ENCODE data around the gene PCIF1. TPM values are rescaled to one million over a fixed set of nuclear protein-coding genes. Genes with fewer than 3 reads are reported as not detected.

The PCIF1 gene
- total RNA-seq, 1 donor from 2014 or later = 43.1 TPM

GRCh38 chr20:45911486-45912343 lies 22.8 kb upstream of the PCIF1 start, which contains the start of gene PLTP:
TSS of gene PLTP (minus strand) at chr20:45912155. CDS start at chr20:45911452, 703 bp downstream.
- TF ChIP-seq CTCF (IDR thresholded peaks at IDR 0.05) = no peak
- peak within 1 kb of the TSS; percentile 58 for H3K4me3 ChIP-seq
- H3K36me3 ChIP-seq = no peaks in the 10 kb centered on the region
- peak; percentile 73 for DNase-seq
- H3K27ac ChIP-seq = peak within 1 kb of the TSS; percentile 80
- no peaks in the 10 kb centered on the region for H3K9me3 ChIP-seq
- peak; percentile 12 for ATAC-seq
- intact Hi-C loops (cut with DNase I) = no loop called here
- H3K4me1 ChIP-seq = peaks cover 25% of the 10 kb centered on the region
- no peaks in the 10 kb centered on the region for H3K27me3 ChIP-seq

- H3K27ac ChIP-seq = peak overlapping the region; percentile 80
- ATAC-seq (no peak), DNase-seq (no peak)
- intact Hi-C loops (cut with DNase I) = no loop called here
- H3K36me3 ChIP-seq = no peaks in the 10 kb centered on the region
- no peaks in the 10 kb centered on the region for H3K27me3 ChIP-seq
- H3K4me3 ChIP-seq = peak overlapping the region; percentile 58
- peaks cover 25% of the 10 kb centered on the region for H3K4me1 ChIP-seq
- no peak for TF ChIP-seq CTCF (IDR thresholded peaks at IDR 0.05)
- no peaks in the 10 kb centered on the region for H3K9me3 ChIP-seq
Measured at GRCh38 chr20:45912344-45912682, 22.2 kb upstream of the PCIF1 start.

GRCh38 chr20:45913116-45913515 lies 21.4 kb upstream of the PCIF1 start:
- no peaks in the 10 kb centered on the region for H3K27me3 ChIP-seq
- H3K36me3 ChIP-seq = no peaks in the 10 kb centered on the region
- DNase-seq = no peak
- H3K4me1 ChIP-seq = peaks cover 29% of the 10 kb centered on the region
- intact Hi-C loops (cut with DNase I) = no loop called here
- no peaks in the 10 kb centered on the region for H3K9me3 ChIP-seq
- TF ChIP-seq CTCF (IDR thresholded peaks at IDR 0.05) = no peak
- H3K27ac ChIP-seq = no peak overlapping the region
- H3K4me3 ChIP-seq = no peak overlapping the region
- ATAC-seq = no peak

GRCh38 chr20:45917790-45918141 lies 16.7 kb upstream of the PCIF1 start:
- H3K4me1 ChIP-seq = peaks cover 44% of the 10 kb centered on the region
- no peak for DNase-seq

GRCh38 chr20:45918182-45918737 lies 16.2 kb upstream of the PCIF1 start:
- no peak for TF ChIP-seq CTCF (IDR thresholded peaks at IDR 0.05)
- no peak overlapping the region for H3K4me3 ChIP-seq
- no peaks in the 10 kb centered on the region for H3K36me3 ChIP-seq
- peak overlapping the region; percentile 67 for H3K27ac ChIP-seq
- no peaks in the 10 kb centered on the region for H3K27me3 ChIP-seq
- intact Hi-C loops (cut with DNase I) = no loop called here
- peaks cover 44% of the 10 kb centered on the region for H3K4me1 ChIP-seq
- peak; percentile 60 for ATAC-seq
- no peaks in the 10 kb centered on the region for H3K9me3 ChIP-seq
- DNase-seq = no peak

More at GRCh38 chr20:45917790-45918141, 16.7 kb upstream of the PCIF1 start:
- intact Hi-C loops (cut with DNase I) = no loop called here
- Histone ChIP-seq H3K9me3 (no peaks in the 10 kb centered on the region), H3K4me3 (no peak overlapping the region), H3K27me3 (no peaks in the 10 kb centered on the region), H3K36me3 (no peaks in the 10 kb centered on the region), H3K27ac (peak overlapping the region; percentile 67)
- TF ChIP-seq CTCF (IDR thresholded peaks at IDR 0.05) = no peak
- ATAC-seq = no peak
